Renal cortex interstitium (tissue), 15 donors: ENCODE results near the gene SULT1A3. TPM values are rescaled to one million over a fixed set of nuclear protein-coding genes. Genes with fewer than 3 reads are reported as not detected.
"Not testable (repeated sequence)": the region's sequence is repeated elsewhere in the genome, so short reads cannot be mapped to it uniquely, and the experiment has no call there.

ENCODE experiments used
- DNase-seq, 11 donors: peaks; one replicate each; pipeline ENCODE4 v3.0.0-alpha.2; 2013; ENCODE audit warnings: low read depth in 9 of 11, low spot score in 4 of 11; ENCODE audit errors: extremely low read depth in 1 of 11
- long read RNA-seq, 16 experiments: transcript quantifications; one replicate each; lab custom pipeline, GENCODE V29; 2026
- polyA plus RNA-seq, 3 donors: library from polyadenylated mRNA; unstranded; fragments of 120-200 nt; gene quantifications; one replicate each; pipeline ENCODE4 v1.2.1, GENCODE V29; 2013; ENCODE audit not compliant: insufficient read length in 3 of 3

The SULT1A3 gene
- 10 to 100 TPM in 2 of 3 donors, 1 to 10 TPM in 1; 5.9 to 17.5 (median 10.7) TPM for polyA plus RNA-seq
- long read RNA-seq, donor 1 = 0 reads
- long read RNA-seq, donor 2, partial matches to known transcripts = 0 of 3 reads
- long read RNA-seq, donor 2, other reads (novel, unspliced or antisense) = 0 of 3 reads
- long read RNA-seq, donor 3, transcript SULT1A3-201 (8 exons, 1,097 nt) = major isoform, 9 of 10 reads
- long read RNA-seq, donor 3, partial matches to known transcripts = 0 of 10 reads
- long read RNA-seq, donor 3, other reads (novel, unspliced or antisense) = 0 of 10 reads
- long read RNA-seq, donor 4, partial matches to known transcripts = 0 of 2 reads
- long read RNA-seq, donor 4, other reads (novel, unspliced or antisense) = 0 of 2 reads
- long read RNA-seq, donor 5 = 0 reads
- long read RNA-seq, donor 6 = 0 reads
- long read RNA-seq, donor 7, partial matches to known transcripts = 0 of 3 reads
- long read RNA-seq, donor 7, other reads (novel, unspliced or antisense) = 0 of 3 reads
- long read RNA-seq, donor 8 = 0 reads
- long read RNA-seq, donor 9, partial matches to known transcripts = 0 of 2 reads
- long read RNA-seq, donor 9, other reads (novel, unspliced or antisense) = 0 of 2 reads
- long read RNA-seq, donor 10, partial matches to known transcripts = 0 of 3 reads
- long read RNA-seq, donor 10, other reads (novel, unspliced or antisense) = 0 of 3 reads
- long read RNA-seq, donor 11, partial matches to known transcripts = 0 of 1 reads
- long read RNA-seq, donor 11, other reads (novel, unspliced or antisense) = 0 of 1 reads
- long read RNA-seq, donor 12 = 0 reads
- long read RNA-seq, donor 13 = 0 reads
- long read RNA-seq, donor 14, partial matches to known transcripts = 0 of 1 reads
- long read RNA-seq, donor 14, other reads (novel, unspliced or antisense) = 0 of 1 reads
- long read RNA-seq, donor 15, partial matches to known transcripts = 0 of 1 reads
- long read RNA-seq, donor 15, other reads (novel, unspliced or antisense) = 0 of 1 reads
- long read RNA-seq, donor 16, partial matches to known transcripts = 0 of 4 reads
- long read RNA-seq, donor 16, other reads (novel, unspliced or antisense) = 0 of 4 reads

DNA sequence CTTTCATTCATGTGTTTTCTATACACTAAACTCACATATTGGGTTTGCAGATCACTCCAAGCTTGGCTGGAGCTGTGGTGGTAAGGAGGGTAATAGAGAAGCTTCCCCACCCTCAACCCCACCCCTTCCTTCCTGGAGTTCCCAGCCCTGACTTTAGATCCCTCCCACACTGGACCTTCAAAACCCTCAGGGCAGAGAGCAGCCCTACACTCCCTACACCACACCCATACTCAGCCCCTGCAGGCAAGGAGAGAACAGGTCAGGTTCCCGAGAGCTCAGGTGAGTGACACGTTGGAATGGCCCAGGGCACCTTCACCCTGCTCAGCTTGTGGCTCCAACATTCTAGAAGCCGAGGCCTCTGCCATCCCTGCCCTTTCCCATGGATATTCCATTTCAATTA, at the start of gene SULT1A3:
TSS of gene SULT1A3 (plus strand) at position 207 of the 400 bp plus-strand sequence. CDS start 1,474 bp downstream, outside the sequence.
- not testable (repeated sequence) for DNase-seq

GRCh38 chr16:30151091-30151490, 48.0 kb upstream of the SULT1A3 start:
- DNase-seq = no peak

GRCh38 chr16:30152517-30152916, 46.5 kb upstream of the SULT1A3 start:
- DNase-seq = no peak

DNA sequence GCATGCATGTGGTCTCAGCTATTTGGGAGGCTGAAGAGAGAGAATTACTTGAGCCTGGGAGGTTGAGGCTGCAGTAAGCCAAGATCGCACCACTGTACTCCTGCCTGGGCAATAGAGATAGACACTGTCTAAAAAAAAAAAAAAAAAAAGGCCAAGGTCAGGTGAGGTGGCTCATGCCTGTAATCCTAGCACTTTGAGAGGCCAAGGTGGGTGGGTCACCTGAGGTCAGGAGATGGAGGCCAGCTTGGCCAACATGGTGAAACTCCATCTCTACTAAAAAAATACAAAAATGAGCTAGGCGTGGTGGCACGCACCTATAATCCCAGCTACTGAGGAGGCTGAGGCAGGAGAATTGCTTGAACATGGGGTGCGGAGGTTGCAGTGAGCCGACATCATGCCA, 43.9 kb upstream of the SULT1A3 start:
- DNase-seq = no peak

GRCh38 chr16:30157214-30157613, 41.8 kb upstream of the SULT1A3 start:
- no peak for DNase-seq

- no peak for DNase-seq
Measured at GRCh38 chr16:30163538-30163937, 35.5 kb upstream of the SULT1A3 start.

- DNase-seq = no peak
Measured at GRCh38 chr16:30166202-30166902, 32.7 kb upstream of the SULT1A3 start.

- not testable (repeated sequence) for DNase-seq
Measured at GRCh38 chr16:30168746-30169145, 30.3 kb upstream of the SULT1A3 start.

GRCh38 chr16:30169416-30169815, 29.6 kb upstream of the SULT1A3 start:
- not testable (repeated sequence) for DNase-seq

DNA sequence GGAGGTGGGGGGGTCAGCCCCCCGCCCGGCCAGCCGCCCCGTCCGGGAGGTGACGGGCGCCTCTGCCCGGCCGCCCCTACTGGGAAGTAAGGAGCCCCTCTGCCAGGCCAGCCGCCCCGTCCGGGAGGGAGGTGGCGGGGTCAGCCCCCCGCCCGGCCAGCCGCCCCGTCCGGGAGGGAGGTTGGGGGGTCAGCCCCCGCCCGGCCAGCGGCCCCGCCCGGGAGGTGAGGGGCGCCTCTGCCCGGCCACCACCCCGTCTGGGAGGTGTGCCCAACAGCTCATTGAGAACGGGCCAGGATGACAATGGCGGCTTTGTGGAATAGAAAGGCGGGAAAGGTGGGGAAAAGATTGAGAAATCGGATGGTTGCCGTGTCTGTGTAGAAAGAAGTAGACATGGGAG, 28.9 kb upstream of the SULT1A3 start:
- not testable (repeated sequence) for DNase-seq

- DNase-seq = no peak
Measured at GRCh38 chr16:30173054-30173453, 26.0 kb upstream of the SULT1A3 start.

DNA sequence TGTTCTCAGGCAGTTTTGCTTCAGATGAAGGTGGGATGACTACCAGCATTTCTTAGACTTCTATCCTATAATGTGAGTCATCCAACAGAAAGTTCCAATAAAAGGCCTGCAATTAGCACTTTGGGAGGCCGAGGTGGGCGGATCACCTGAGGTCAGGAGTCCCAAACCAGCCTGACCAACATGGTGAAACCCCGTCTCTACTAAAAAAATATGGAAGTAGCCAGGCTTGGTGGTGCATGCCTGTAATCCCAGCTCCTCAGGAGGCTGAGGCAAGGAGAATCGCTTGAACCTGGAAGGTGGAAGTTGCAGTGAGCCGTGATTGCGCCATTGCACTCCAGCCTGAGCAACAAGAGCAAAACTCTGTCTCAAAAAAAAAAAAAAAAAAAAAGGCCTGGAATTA, 22.2 kb upstream of the SULT1A3 start:
- DNase-seq = not testable (repeated sequence)

GRCh38 chr16:30179195-30179594, 19.9 kb upstream of the SULT1A3 start:
- no peak for DNase-seq

DNA sequence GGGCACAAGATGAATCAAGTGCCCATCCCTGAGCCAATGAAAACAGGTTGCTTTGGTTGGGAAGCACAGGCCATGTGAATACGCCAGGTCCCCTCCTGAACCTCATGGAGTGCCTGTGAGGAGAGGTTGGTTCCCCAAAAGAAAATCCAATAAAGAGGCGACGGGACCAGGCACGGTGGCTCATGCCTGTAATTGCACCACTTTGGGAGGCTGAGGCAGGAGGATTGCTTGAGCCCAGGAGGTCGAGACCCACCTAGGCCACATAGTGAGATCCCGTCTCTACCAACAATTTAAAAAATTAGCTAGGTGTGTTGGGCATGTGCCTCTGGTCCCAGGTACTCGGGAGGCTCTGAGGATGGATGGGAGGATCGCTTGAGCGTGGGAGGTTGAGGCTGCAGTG, 19.1 kb upstream of the SULT1A3 start:
- no peak for DNase-seq

DNA sequence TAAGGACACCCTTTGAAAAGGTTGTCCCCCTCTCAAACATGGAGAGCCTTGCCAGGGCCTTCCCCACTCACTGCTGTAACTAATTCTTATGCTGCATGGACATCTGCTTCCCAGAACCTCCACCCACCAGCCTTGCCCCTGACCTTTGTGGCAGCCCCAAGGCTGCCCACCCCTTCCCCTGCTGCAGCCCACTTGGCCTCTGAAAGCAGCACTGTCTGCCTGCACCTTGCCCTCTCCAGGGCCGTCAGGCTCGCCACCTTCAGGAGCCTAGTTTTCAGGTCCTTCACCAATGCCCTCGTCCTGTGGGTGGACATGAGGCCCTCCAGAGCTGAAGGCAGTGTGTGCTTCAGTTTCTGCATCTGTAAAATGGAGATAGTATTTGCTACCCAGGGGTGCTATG, 18.3 kb upstream of the SULT1A3 start:
- DNase-seq = no peak

DNA sequence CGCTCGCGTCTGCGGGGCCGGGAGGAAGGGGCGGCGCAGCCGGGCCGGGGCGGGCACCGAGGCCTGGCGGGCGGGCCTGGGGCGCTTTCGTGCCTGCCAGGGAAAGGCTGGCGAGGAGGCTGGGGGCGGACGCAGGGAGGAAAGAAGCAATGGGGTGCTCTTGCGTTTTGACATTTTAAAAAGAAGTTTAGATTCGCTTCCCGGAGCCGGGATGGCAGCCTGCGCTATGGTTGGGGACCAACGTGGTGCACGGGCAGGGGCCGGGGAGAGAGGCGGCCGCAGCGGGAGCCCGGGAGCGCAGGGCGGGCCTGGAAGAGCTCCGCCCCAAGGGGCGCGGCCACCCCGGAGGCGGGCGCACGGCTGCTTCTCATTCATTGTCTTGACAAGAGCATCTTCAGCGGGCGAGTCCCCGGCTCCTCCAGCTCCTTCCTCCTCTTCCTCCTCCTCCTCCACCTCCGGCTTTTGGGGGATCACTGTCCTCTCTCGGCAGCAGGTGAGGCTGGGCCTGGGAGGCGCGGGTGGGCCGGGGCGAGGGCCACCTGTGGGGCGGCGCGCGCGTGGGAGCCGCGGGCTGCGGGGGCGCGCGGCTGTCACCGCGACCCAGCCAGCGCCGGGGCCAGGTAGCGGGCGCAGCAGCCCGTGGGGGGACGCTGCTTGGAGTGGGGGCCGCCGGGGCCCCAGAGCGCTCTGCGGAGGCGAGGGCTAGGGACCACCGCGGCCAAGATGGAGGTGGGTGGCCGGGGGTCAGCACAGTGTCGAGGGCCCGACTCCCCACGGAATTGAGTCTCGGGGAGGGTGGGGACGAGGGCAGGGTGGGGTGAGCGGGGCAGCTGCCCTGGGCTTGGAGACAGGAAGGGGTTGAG, 15.6 kb upstream of the SULT1A3 start, which contains the start of gene CORO1A:
TSS of gene CORO1A (plus strand) at position 370 of the 863 bp plus-strand sequence. CDS start 1,608 bp downstream, outside the sequence.
- DNase-seq = peak in 10 of 11 donors; percentile 41 to 76 (median 68)

- DNase-seq = no peak
Measured at GRCh38 chr16:30184096-30184890, 14.8 kb upstream of the SULT1A3 start.
